ENCODE results near the gene TEKT2. TPM values are rescaled to one million over a fixed set of nuclear protein-coding genes. Genes with fewer than 3 reads are reported as not detected.

The TEKT2 gene
- total and polyA plus RNA-seq, 2 of the 4 experiments (the other 2 are of a cell fraction), result 0.18 TPM; not detected in 1

DNA sequence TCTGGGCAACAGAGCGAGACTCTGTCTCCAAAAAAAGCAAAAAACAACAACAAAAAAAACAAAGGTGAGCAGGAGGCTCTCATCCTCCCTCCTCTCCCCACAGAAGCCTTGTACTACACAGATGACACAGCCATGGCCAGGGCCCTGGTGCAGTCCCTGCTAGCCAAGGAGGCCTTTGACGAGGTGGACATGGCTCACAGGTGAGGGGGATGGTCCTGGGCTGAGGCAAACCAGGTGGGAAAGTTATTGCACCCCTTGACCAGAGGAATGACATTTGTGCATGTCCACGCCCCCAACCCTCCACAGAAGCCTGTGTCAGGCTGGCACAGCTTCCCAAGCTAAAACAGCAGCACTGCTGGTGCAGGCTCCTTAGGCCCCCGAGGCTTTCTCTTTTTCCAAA lies 7.2 kb downstream of the TEKT2 start:
- H3K23ac ChIP-seq (ENCODE audit: low read depth, low read length), result no peak overlapping the region
- no peak overlapping the region for H3K4ac ChIP-seq (ENCODE audit: low read depth, low read length)
- no peak overlapping the region for H3K9ac ChIP-seq (ENCODE audit: low read depth, low read length)
- peaks cover 5% of the 10 kb centered on the region; the same call in 1 of the 2 replicates for H3K9me1 ChIP-seq (ENCODE audit: insufficient read depth, low read length)
- H3K18ac ChIP-seq (ENCODE audit: low read depth, low read length), result no peak overlapping the region
- no peaks in the 10 kb centered on the region for H3K27me3 ChIP-seq (ENCODE audit: control insufficient read depth, insufficient read depth, low read length)
- no peak overlapping the region for H3K56ac ChIP-seq (ENCODE audit: extremely low read depth, insufficient read depth, low read length)
- dilution Hi-C loops (cut with HindIII; ENCODE audit: low sequenced_read_pairs, unreplicated experiment), result no loop called here
- no peak overlapping the region for H2BK5ac ChIP-seq (ENCODE audit: low read depth, low read length, poor library complexity, severe bottlenecking)
- peaks cover 2% of the 10 kb centered on the region; the same call in 1 of the 2 replicates for H3K4me1 ChIP-seq (ENCODE audit: control insufficient read depth, insufficient read depth, low read length)
- TF ChIP-seq POLR2A (IDR thresholded peaks at IDR 0.05; ENCODE audit: low read depth, low read length), result no peak
- TF ChIP-seq RCOR1 (IDR thresholded peaks at IDR 0.05; ENCODE audit: insufficient replicate concordance, low read length), result no peak
- DNase-seq (no peak), ATAC-seq (ENCODE audit: low read depth) (no peak)
- intact Hi-C loops (cut with micrococcal nuclease), result no loop called here
- H3K27ac ChIP-seq (ENCODE audit: insufficient read depth, low read length), result no peak overlapping the region
- no peak overlapping the region for H3K4me3 ChIP-seq (ENCODE audit: insufficient read depth, low read depth, low read length)
- H4K8ac ChIP-seq (ENCODE audit: low read depth in 2 of 2, low read length in 2 of 2), result no peak overlapping the region
- no peak overlapping the region for H2AK5ac ChIP-seq (ENCODE audit: low read depth, low read length)
- no peak overlapping the region for H4K5ac ChIP-seq (ENCODE audit: low read depth, low read length)
- WGBS, 2 experiments (ENCODE audit: extremely low coverage in 2 of 2, insufficient read length in 1 of 2), result no CpG with 5 or more reads among the region's 4 CpGs
- no peak overlapping the region for H2BK20ac ChIP-seq (ENCODE audit: low read depth, low read length)
- H4K20me1 ChIP-seq (ENCODE audit: insufficient read depth, low read length), result peaks cover 7% of the 10 kb centered on the region; the same call in 1 of the 2 replicates
- no peak overlapping the region for H2BK15ac ChIP-seq (ENCODE audit: low read depth, low read length)
- H3K36me3 ChIP-seq (ENCODE audit: control insufficient read depth, insufficient read depth, low read length), result peaks cover 35% of the 10 kb centered on the region
- no peak overlapping the region for H3K4me2 ChIP-seq (ENCODE audit: low read depth, low read length)
- no peaks in the 10 kb centered on the region for H3K9me3 ChIP-seq (ENCODE audit: control insufficient read depth, insufficient read depth, low read length)
- POLR2A ChIA-PET (ENCODE audit: unreplicated experiment), result no interaction called here
- no peak overlapping the region for H4K91ac ChIP-seq (ENCODE audit: insufficient read depth, low read depth, low read length)
- H3K14ac ChIP-seq (replicated peaks; ENCODE audit: low read depth, low read length), result no peak overlapping the region
- H2AFZ ChIP-seq (replicated peaks; ENCODE audit: low read length, poor library complexity), result no peak overlapping the region
- H2AK9ac ChIP-seq (replicated peaks; ENCODE audit: low read depth, low read length, poor library complexity), result no peak overlapping the region
- no peak overlapping the region for H2BK120ac ChIP-seq (ENCODE audit: low read depth, low read length)
- peaks cover 38 to 47% of the 10 kb centered on the region in 2 experiments for H3K79me1 ChIP-seq (ENCODE audit: low read depth in 1 of 2, low read length in 2 of 2)
- in situ Hi-C loops (cut with MboI; ENCODE audit: low sequenced_read_pairs), result no loop called here
- CTCF ChIA-PET, result interaction anchor here (0.6 kb wide), 1 partner anchor 120 kb away, joined by 3 read pairs; no protein-coding TSS in a partner anchor
- no TSS peak for BruUV-seq (replicated peaks)

Measured in IMR-90 (cell line).